NCI-H2227 (cell line): ENCODE measurements around the gene ANK3.
"Not testable (repeated sequence)": the region's sequence is repeated elsewhere in the genome, so short reads cannot be mapped to it uniquely, and the experiment has no call there.

ENCODE experiments used
- DNase-seq: peaks from one replicate; lab custom pipeline; 2025; ENCODE audit not compliant: unreplicated experiment; lab: John Stamatoyannopoulos, UW

Gene ANK3

GRCh38 chr10:60311821-60312220 is 77.9 kb downstream of the ANK3 start:
- DNase-seq, result no peak

GRCh38 chr10:60310740-60311139 is 78.9 kb downstream of the ANK3 start:
- DNase-seq, result no peak

GRCh38 chr10:60309891-60310290 is 79.8 kb downstream of the ANK3 start:
- no peak for DNase-seq

- DNase-seq, result no peak
Observed at GRCh38 chr10:60309371-60309770, 80.3 kb downstream of the ANK3 start.

GRCh38 chr10:60305380-60305892 is 84.2 kb downstream of the ANK3 start:
- DNase-seq, result peak; percentile 19

GRCh38 chr10:60304829-60305379 is 84.8 kb downstream of the ANK3 start:
- DNase-seq, result no peak

GRCh38 chr10:60303778-60304177 is 85.9 kb downstream of the ANK3 start:
- DNase-seq, result no peak

GRCh38 chr10:60299961-60300883 is 89.5 kb downstream of the ANK3 start:
- DNase-seq, result peak; percentile 47

GRCh38 chr10:60299390-60299778 is 90.3 kb downstream of the ANK3 start:
- no peak for DNase-seq

GRCh38 chr10:60298408-60299389 is 91.0 kb downstream of the ANK3 start:
- DNase-seq, result no peak

GRCh38 chr10:60296073-60296472 is 93.6 kb downstream of the ANK3 start:
- DNase-seq, result no peak

- no peak for DNase-seq
Observed at GRCh38 chr10:60295028-60295937, 94.4 kb downstream of the ANK3 start.

GRCh38 chr10:60293581-60294175 is 96.0 kb downstream of the ANK3 start:
- no peak for DNase-seq

- DNase-seq, result no peak
Observed at GRCh38 chr10:60292998-60293397, 96.7 kb downstream of the ANK3 start.

- DNase-seq, result not testable (repeated sequence)
Observed at GRCh38 chr10:60292536-60292935, 97.1 kb downstream of the ANK3 start.

GRCh38 chr10:60291344-60291930 is 98.2 kb downstream of the ANK3 start:
- no peak for DNase-seq

- DNase-seq, result peak; percentile 51
Observed at GRCh38 chr10:60290558-60290957, 99.1 kb downstream of the ANK3 start.

GRCh38 chr10:60289800-60290199 is 99.9 kb downstream of the ANK3 start:
- DNase-seq, result no peak

GRCh38 chr10:60288256-60288655 is 101.4 kb downstream of the ANK3 start:
- no peak for DNase-seq
